Measurements from ENCODE around the gene ST6GAL2.

DNA sequence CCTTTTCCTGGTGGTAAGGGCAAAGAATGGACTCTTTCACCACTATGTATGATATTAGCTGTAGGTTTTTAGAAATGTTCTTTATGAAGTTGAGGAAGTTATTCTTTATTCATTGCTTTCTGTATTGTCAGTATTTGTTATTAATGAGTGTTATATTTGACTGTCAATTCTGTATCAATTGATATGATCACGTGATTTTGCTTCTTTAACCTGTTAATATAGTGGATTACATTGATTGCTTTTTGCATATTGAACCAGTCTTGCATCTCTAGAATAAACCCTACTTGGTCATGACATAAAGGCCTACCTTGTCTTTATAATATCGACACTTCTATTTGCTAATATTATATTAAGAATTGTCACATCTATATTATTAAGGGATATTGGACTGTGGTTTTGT is 18.3 kb upstream of the ST6GAL2 start:
- no peak for TF ChIP-seq USF2 (CRISPR knock-in tag; IDR thresholded peaks at IDR 0.05)
- TF ChIP-seq CTCF (IDR thresholded peaks at IDR 0.05), result no peak
- TF ChIP-seq, protein P1, sequence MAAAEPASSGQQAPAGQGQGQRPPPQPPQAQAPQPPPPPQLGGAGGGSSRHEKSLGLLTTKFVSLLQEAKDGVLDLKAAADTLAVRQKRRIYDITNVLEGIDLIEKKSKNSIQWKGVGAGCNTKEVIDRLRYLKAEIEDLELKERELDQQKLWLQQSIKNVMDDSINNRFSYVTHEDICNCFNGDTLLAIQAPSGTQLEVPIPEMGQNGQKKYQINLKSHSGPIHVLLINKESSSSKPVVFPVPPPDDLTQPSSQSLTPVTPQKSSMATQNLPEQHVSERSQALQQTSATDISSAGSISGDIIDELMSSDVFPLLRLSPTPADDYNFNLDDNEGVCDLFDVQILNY (CRISPR knock-in tag; IDR thresholded peaks at IDR 0.05), result no peak
- no peak for TF ChIP-seq SMAD3 (CRISPR knock-in tag; IDR thresholded peaks at IDR 0.05; ENCODE audit: borderline replicate concordance)
- no peak for TF ChIP-seq IRF2 (CRISPR knock-in tag; IDR thresholded peaks at IDR 0.05; ENCODE audit: borderline replicate concordance, low read depth)
- TF ChIP-seq SP1 (CRISPR knock-in tag; conservative IDR thresholded peaks at IDR 0.05), result no peak
- TF ChIP-seq ESRRA (CRISPR knock-in tag; IDR thresholded peaks at IDR 0.05; ENCODE audit: borderline replicate concordance), result no peak
- no peak for TF ChIP-seq SMAD4 (CRISPR knock-in tag; IDR thresholded peaks at IDR 0.05)
- no peak for TF ChIP-seq NR3C1 (CRISPR knock-in tag; conservative IDR thresholded peaks at IDR 0.05; ENCODE audit: low read depth)
- TF ChIP-seq ZNF317 (CRISPR knock-in tag; IDR thresholded peaks at IDR 0.05; ENCODE audit: borderline replicate concordance, low read depth), result no peak
- no peak for TF ChIP-seq ZNF121 (CRISPR knock-in tag; IDR thresholded peaks at IDR 0.05)

Data from WTC11 (cell line).